Dermis blood vessel endothelial cell (primary cell): Measurements from ENCODE around the gene CENPT. TPM values are rescaled to one million over a fixed set of nuclear protein-coding genes. Genes with fewer than 3 reads are reported as not detected.
"Not testable (repeated sequence)": the region's sequence is repeated elsewhere in the genome, so short reads cannot be mapped to it uniquely, and the experiment has no call there.

Source experiments
- DNase-seq: peaks from one replicate; pipeline ENCODE4 v3.0.0; 2010
- total RNA-seq: library from RNA; depleted of rRNA; stranded (reverse); fragments of >200 nt; gene quantifications from 2 replicates; pipeline ENCODE4 v1.2.3, GENCODE V29; 2014

The CENPT gene
- total RNA-seq, 1 donor from 2014 or later = 30.0 TPM

- peak; percentile 94 for DNase-seq
Observed at GRCh38 chr16:67846320-67847063, 1.0 kb downstream of the CENPT start, which contains the start of gene NUTF2. Gene NUTF2, plus strand, starts transcription at chr16:67846933. Its CDS starts 18,198 bp downstream, at chr16:67865131.

- peak; percentile 12 for DNase-seq
Observed at GRCh38 chr16:67846063-67846319, 1.5 kb downstream of the CENPT start.

- DNase-seq = no peak
Observed at GRCh38 chr16:67845291-67846062, 2.0 kb downstream of the CENPT start.

- no peak for DNase-seq
Observed at GRCh38 chr16:67844497-67844896, 3.0 kb downstream of the CENPT start.

- DNase-seq = no peak
Observed at GRCh38 chr16:67843343-67843765, 4.1 kb downstream of the CENPT start.

- peak; percentile 77 for DNase-seq
Observed at GRCh38 chr16:67842509-67843342, 4.8 kb downstream of the CENPT start.

- peak; percentile 98 for DNase-seq
Observed at GRCh38 chr16:67841816-67842508, 5.5 kb downstream of the CENPT start, which contains the start of gene THAP11. Gene THAP11, plus strand, starts transcription at chr16:67842320. Its CDS starts 235 bp downstream, at chr16:67842555.

- no peak for DNase-seq
Observed at GRCh38 chr16:67841198-67841815, 6.2 kb downstream of the CENPT start.

- no peak for DNase-seq
Observed at GRCh38 chr16:67837811-67838210, 9.7 kb downstream of the CENPT start.

- DNase-seq = not testable (repeated sequence)
Observed at GRCh38 chr16:67837190-67837589, 10.3 kb downstream of the CENPT start.

- DNase-seq = no peak
Observed at GRCh38 chr16:67834242-67834614, 13.3 kb downstream of the CENPT start.

- DNase-seq = peak; percentile 94
Observed at GRCh38 chr16:67833415-67834241, 13.9 kb downstream of the CENPT start.

- DNase-seq = peak; percentile 44
Observed at GRCh38 chr16:67833030-67833414, 14.5 kb downstream of the CENPT start.

GRCh38 chr16:67828651-67829050 lies 18.8 kb downstream of the CENPT start:
- no peak for DNase-seq

- no peak for DNase-seq
Observed at GRCh38 chr16:67825906-67826305, 21.6 kb downstream of the CENPT start.

- no peak for DNase-seq
Observed at GRCh38 chr16:67825119-67825518, 22.4 kb downstream of the CENPT start.

- no peak for DNase-seq
Observed at GRCh38 chr16:67822511-67822910, 25.0 kb downstream of the CENPT start.

GRCh38 chr16:67820608-67821259 lies 26.8 kb downstream of the CENPT start:
- DNase-seq = no peak

GRCh38 chr16:67814567-67814966 lies 32.9 kb downstream of the CENPT start:
- no peak for DNase-seq

GRCh38 chr16:67811899-67812298 lies 35.6 kb downstream of the CENPT start:
- DNase-seq = no peak
